Skeletal muscle tissue (tissue), 4 donors: ENCODE measurements around the gene IFNA13. TPM values are rescaled to one million over a fixed set of nuclear protein-coding genes. Genes with fewer than 3 reads are reported as not detected.

Experiments used
- H3K27ac ChIP-seq: one replicate; pipeline ENCODE4 v1.7.0; 2013; ENCODE audit warnings: mild to moderate bottlenecking, low read depth, low read length, inconsistent platforms
- H3K27me3 ChIP-seq, 3 donors: one replicate each; pipeline ENCODE4 v1.7.0; 2013; ENCODE audit warnings: low read length in 3 of 3; ENCODE audit not compliant: control insufficient read depth in 3 of 3, insufficient read depth in 3 of 3
- H3K36me3 ChIP-seq, 3 donors: one replicate each; pipeline ENCODE4 v1.7.0; 2013; ENCODE audit warnings: low read length in 3 of 3; ENCODE audit not compliant: control insufficient read depth in 3 of 3, insufficient read depth in 3 of 3
- H3K4me1 ChIP-seq, 3 donors: one replicate each; pipeline ENCODE4 v1.7.0; 2013; ENCODE audit warnings: low read length in 3 of 3, mild to moderate bottlenecking in 3 of 3; ENCODE audit not compliant: control insufficient read depth in 3 of 3, insufficient read depth in 3 of 3
- H3K4me3 ChIP-seq, 3 donors: one replicate each; pipeline ENCODE4 v1.7.0; 2013; ENCODE audit warnings: low read length in 3 of 3
- H3K9ac ChIP-seq, 3 donors: one replicate each; pipeline ENCODE4 v1.7.0; 2013; ENCODE audit warnings: low read length in 3 of 3, mild to moderate bottlenecking in 3 of 3, moderate library complexity in 2 of 3, low read depth in 1 of 3
- H3K9me3 ChIP-seq, 3 donors: one replicate each; pipeline ENCODE4 v1.7.0; 2013; ENCODE audit warnings: low read length in 3 of 3; ENCODE audit not compliant: control insufficient read depth in 3 of 3
- total RNA-seq: library from RNA; depleted of rRNA; stranded (reverse); fragments of >200 nt; gene quantifications from one replicate; pipeline ENCODE4 v1.2.3, GENCODE V29; 2014
- donor health status: Osteomylitis.

The IFNA13 gene
- total RNA-seq, result 0.52 TPM

GRCh38 chr9:21367957-21368356 is at the start of gene IFNA13:
TSS of gene IFNA13 (minus strand) at chr9:21368057. CDS start at chr9:21368010, 47 bp downstream.
- Histone ChIP-seq H3K4me3 (no peak within 1 kb of the TSS), H3K27ac (no peak within 1 kb of the TSS), H3K9ac (no peak within 1 kb of the TSS), H3K4me1 (no peaks in the 10 kb centered on the region), H3K27me3 (peaks cover 0 to 4% (median 0%) of the 10 kb centered on the region in 3 donors), H3K9me3 (no peaks in the 10 kb centered on the region), H3K36me3 (no peaks in the 10 kb centered on the region)

- no peak overlapping the region for H3K9ac ChIP-seq
- H3K4me3 ChIP-seq, result no peak overlapping the region
- H3K36me3 ChIP-seq, result no peaks in the 10 kb centered on the region
- no peak overlapping the region for H3K27ac ChIP-seq
- no peaks in the 10 kb centered on the region for H3K4me1 ChIP-seq
- no peaks in the 10 kb centered on the region for H3K9me3 ChIP-seq
- H3K27me3 ChIP-seq, result peaks cover 0 to 5% (median 4%) of the 10 kb centered on the region in 3 donors
These were observed 47.8 kb upstream of the IFNA13 start for GRCh38 chr9:21415493-21416267.

GRCh38 chr9:21414220-21414940 is 46.5 kb upstream of the IFNA13 start:
- Histone ChIP-seq H3K27me3 (peaks cover under 1 to 5% (median 4%) of the 10 kb centered on the region in 3 donors), H3K4me1 (no peaks in the 10 kb centered on the region), H3K9me3 (no peaks in the 10 kb centered on the region), H3K36me3 (no peaks in the 10 kb centered on the region), H3K4me3 (no peak overlapping the region), H3K9ac (no peak overlapping the region), H3K27ac (no peak overlapping the region)

GRCh38 chr9:21413624-21414023 is 45.8 kb upstream of the IFNA13 start:
- H3K27me3 ChIP-seq, result peaks cover 4 to 6% (median 5%) of the 10 kb centered on the region in 3 donors

GRCh38 chr9:21413151-21413550 is 45.3 kb upstream of the IFNA13 start:
- no peak overlapping the region for H3K9ac ChIP-seq
- peaks cover 4 to 6% (median 5%) of the 10 kb centered on the region in 3 donors for H3K27me3 ChIP-seq
- no peaks in the 10 kb centered on the region for H3K9me3 ChIP-seq
- H3K36me3 ChIP-seq, result no peaks in the 10 kb centered on the region
- H3K4me1 ChIP-seq, result no peaks in the 10 kb centered on the region
- no peak overlapping the region for H3K4me3 ChIP-seq
- no peak overlapping the region for H3K27ac ChIP-seq

More at GRCh38 chr9:21413624-21414023, 45.8 kb upstream of the IFNA13 start:
- no peak overlapping the region for H3K4me3 ChIP-seq
- no peaks in the 10 kb centered on the region for H3K4me1 ChIP-seq
- no peaks in the 10 kb centered on the region for H3K9me3 ChIP-seq
- no peaks in the 10 kb centered on the region for H3K36me3 ChIP-seq
- H3K27ac ChIP-seq, result no peak overlapping the region
- no peak overlapping the region for H3K9ac ChIP-seq

GRCh38 chr9:21412107-21412506 is 44.2 kb upstream of the IFNA13 start:
- Histone ChIP-seq H3K4me3 (no peak overlapping the region), H3K4me1 (no peaks in the 10 kb centered on the region), H3K27ac (no peak overlapping the region), H3K9ac (no peak overlapping the region), H3K36me3 (no peaks in the 10 kb centered on the region), H3K27me3 (peaks cover 4 to 6% (median 5%) of the 10 kb centered on the region in 3 donors), H3K9me3 (no peaks in the 10 kb centered on the region)

- H3K36me3 ChIP-seq, result no peaks in the 10 kb centered on the region
- H3K27me3 ChIP-seq, result peaks cover 1 to 6% (median 3%) of the 10 kb centered on the region in 3 donors
- no peak within 1 kb of the TSS for H3K27ac ChIP-seq
- no peak within 1 kb of the TSS for H3K9ac ChIP-seq
- H3K9me3 ChIP-seq, result no peaks in the 10 kb centered on the region
- H3K4me3 ChIP-seq, result no peak within 1 kb of the TSS
- H3K4me1 ChIP-seq, result no peaks in the 10 kb centered on the region
These were observed 41.0 kb upstream of the IFNA13 start, which contains the start of gene IFNA8 for GRCh38 chr9:21408817-21409216. TSS of gene IFNA8 (plus strand) at chr9:21409117. CDS start at chr9:21409177, 60 bp downstream.

- Histone ChIP-seq H3K27me3 (peaks cover 9 to 12% (median 11%) of the 10 kb centered on the region in 3 donors), H3K4me1 (peaks cover 6 to 10% (median 8%) of the 10 kb centered on the region in 3 donors), H3K36me3 (no peaks in the 10 kb centered on the region), H3K9me3 (no peaks in the 10 kb centered on the region), H3K9ac (no peak overlapping the region), H3K4me3 (no peak overlapping the region), H3K27ac (no peak overlapping the region)
These were observed 36.3 kb upstream of the IFNA13 start for GRCh38 chr9:21404146-21404545.

- H3K9ac ChIP-seq, result peak overlapping the region in 2 of 3 donors; percentile 48 to 50
These were observed 34.8 kb upstream of the IFNA13 start for GRCh38 chr9:21402386-21403251.

More at GRCh38 chr9:21402386-21403251, 34.8 kb upstream of the IFNA13 start:
- peaks cover 9 to 13% (median 12%) of the 10 kb centered on the region in 3 donors for H3K27me3 ChIP-seq
- H3K4me1 ChIP-seq, result peaks cover 6 to 10% (median 8%) of the 10 kb centered on the region in 3 donors
- H3K27ac ChIP-seq, result no peak overlapping the region
- peak overlapping the region; percentile 49 to 67 (median 62) for H3K4me3 ChIP-seq
- H3K9me3 ChIP-seq, result no peaks in the 10 kb centered on the region
- H3K36me3 ChIP-seq, result no peaks in the 10 kb centered on the region
